ENCODE measurements around the gene PLEKHJ1. TPM values are rescaled to one million over a fixed set of nuclear protein-coding genes. Genes with fewer than 3 reads are reported as not detected.

The PLEKHJ1 gene
- 46.7 TPM in 2 replicates for total RNA-seq

GRCh38 chr19:2236314-2237050 is at the start of gene PLEKHJ1, which contains the start of gene SF3A2:
PLEKHJ1 (minus strand) TSS chr19:2236329; CDS start chr19:2236248, 81 bp downstream.
SF3A2 (plus strand) TSS chr19:2236824; CDS start chr19:2243419, 6,595 bp downstream.

GRCh38 chr19:2282062-2282861 is 46.1 kb upstream of the PLEKHJ1 start, which contains the start of gene PEAK3:
PEAK3 (minus strand) TSS chr19:2282175; CDS start chr19:2280931, 1,244 bp downstream.

GRCh38 chr19:2255982-2256685 is 20.0 kb upstream of the PLEKHJ1 start, which contains the start of gene JSRP1:
JSRP1 (minus strand) TSS chr19:2256417; CDS start chr19:2255314, 1,103 bp downstream.

GRCh38 chr19:2249010-2249866 is 13.1 kb upstream of the PLEKHJ1 start, which contains the start of gene AMH:
AMH (plus strand) TSS chr19:2249323; CDS start chr19:2249333, 10 bp downstream.

Small RNAs within 50 kb of the gene (small RNA-seq; reads per million reads assigned to genes)
- not detected for gene MIR1227

Other genes starting within 250 kb of the PLEKHJ1 start
- gene BTBD2, start 220.6 kb downstream of the PLEKHJ1 start, total RNA-seq, result 74.7 and 88.6 TPM in 2 replicates
- 84.5 and 103 TPM in 2 replicates for gene MKNK2, start 185.1 kb downstream of the PLEKHJ1 start, total RNA-seq
- 42.3 and 79.2 TPM in 2 replicates for gene MOB3A, start 140.0 kb downstream of the PLEKHJ1 start, total RNA-seq
- 2.2 and 2.5 TPM in 2 replicates for gene IZUMO4, start 139.4 kb downstream of the PLEKHJ1 start, total RNA-seq
- gene AP3D1, start 84.8 kb downstream of the PLEKHJ1 start, total RNA-seq, result 123 and 169 TPM in 2 replicates
- gene DOT1L, start 72.4 kb downstream of the PLEKHJ1 start, total RNA-seq, result 11.4 and 28.9 TPM in 2 replicates
- 30.9 and 32.1 TPM in 2 replicates for gene SF3A2, start 495 bp upstream of the PLEKHJ1 start, total RNA-seq
- gene AMH, start 13.0 kb upstream of the PLEKHJ1 start, total RNA-seq, result 0.37 and 2.0 TPM in 2 replicates
- not detected in 2 replicates for gene JSRP1, start 20.1 kb upstream of the PLEKHJ1 start, total RNA-seq
- not detected in 2 replicates for gene PEAK3, start 45.8 kb upstream of the PLEKHJ1 start, total RNA-seq
- gene LINGO3, start 71.8 kb upstream of the PLEKHJ1 start, total RNA-seq, result not detected in 2 replicates
- gene LSM7, start 92.3 kb upstream of the PLEKHJ1 start, total RNA-seq, result 83.1 and 131 TPM in 2 replicates
- 23.1 and 26.2 TPM in 2 replicates for gene SPPL2B, start 92.4 kb upstream of the PLEKHJ1 start, total RNA-seq
- under 0.01 TPM in 1 of 2 replicates, not detected in the other for gene TMPRSS9, start 123.9 kb upstream of the PLEKHJ1 start, total RNA-seq
- 38.1 and 41.2 TPM in 2 replicates for gene TIMM13, start 191.3 kb upstream of the PLEKHJ1 start, total RNA-seq
- 70.9 and 146 TPM in 2 replicates for gene LMNB2, start 220.6 kb upstream of the PLEKHJ1 start, total RNA-seq
- 20.3 and 22.4 TPM in 2 replicates for gene GADD45B, start 239.8 kb upstream of the PLEKHJ1 start, total RNA-seq